Immature natural killer cell (primary cell): ENCODE measurements around the gene BRD1. TPM values are rescaled to one million over a fixed set of nuclear protein-coding genes. Genes with fewer than 3 reads are reported as not detected.

Experiments
- DNase-seq, 3 donors: peaks; one replicate each; pipeline ENCODE4 v3.0.0; 2022; ENCODE audit warnings: mixed read lengths in 1 of 3
- H3K27ac Mint-ChIP-seq, 6 donors: one replicate each; pipeline ENCODE4 v1.8.0; 2020; ENCODE audit warnings: mixed read lengths in 6 of 6, mild to moderate bottlenecking in 5 of 6, inconsistent platforms in 4 of 6, moderate library complexity in 3 of 6
- H3K27me3 Mint-ChIP-seq, 3 donors: one replicate each; pipeline ENCODE4 v1.8.0; 2020 to 2021; ENCODE audit warnings: low read depth in 3 of 3, mild to moderate bottlenecking in 3 of 3, mixed read lengths in 3 of 3, moderate library complexity in 3 of 3, inconsistent platforms in 1 of 3
- H3K36me3 Mint-ChIP-seq, 3 donors: one replicate each; pipeline ENCODE4 v1.8.0; 2020; ENCODE audit warnings: mixed read lengths in 3 of 3, inconsistent platforms in 2 of 3, mild to moderate bottlenecking in 2 of 3
- H3K4me1 Mint-ChIP-seq, 2 donors: one replicate each; pipeline ENCODE4 v1.8.0; 2020; ENCODE audit warnings: inconsistent platforms in 2 of 2, mild to moderate bottlenecking in 2 of 2, mixed read lengths in 2 of 2, moderate library complexity in 1 of 2
- H3K4me3 Mint-ChIP-seq, 5 donors: one replicate each; pipeline ENCODE4 v1.8.0; 2020; ENCODE audit warnings: mild to moderate bottlenecking in 5 of 5, mixed read lengths in 5 of 5, inconsistent platforms in 3 of 5, moderate library complexity in 3 of 5
- H3K9me3 Mint-ChIP-seq, 6 donors: one replicate each; pipeline ENCODE4 v1.8.0; 2020; ENCODE audit warnings: mild to moderate bottlenecking in 6 of 6, mixed read lengths in 6 of 6, inconsistent platforms in 4 of 6, moderate library complexity in 3 of 6
- polyA plus RNA-seq, 3 donors: library from polyadenylated mRNA; unstranded; fragments of 300-500 nt; fragmentation: Illumina TruSeq; gene quantifications; one replicate each; pipeline ENCODE4 v1.2.3, GENCODE V29; 2021

BRD1 gene
- polyA plus RNA-seq, 3 donors from 2014 or later, result 1.5 to 4.5 (median 2.1) TPM

DNA sequence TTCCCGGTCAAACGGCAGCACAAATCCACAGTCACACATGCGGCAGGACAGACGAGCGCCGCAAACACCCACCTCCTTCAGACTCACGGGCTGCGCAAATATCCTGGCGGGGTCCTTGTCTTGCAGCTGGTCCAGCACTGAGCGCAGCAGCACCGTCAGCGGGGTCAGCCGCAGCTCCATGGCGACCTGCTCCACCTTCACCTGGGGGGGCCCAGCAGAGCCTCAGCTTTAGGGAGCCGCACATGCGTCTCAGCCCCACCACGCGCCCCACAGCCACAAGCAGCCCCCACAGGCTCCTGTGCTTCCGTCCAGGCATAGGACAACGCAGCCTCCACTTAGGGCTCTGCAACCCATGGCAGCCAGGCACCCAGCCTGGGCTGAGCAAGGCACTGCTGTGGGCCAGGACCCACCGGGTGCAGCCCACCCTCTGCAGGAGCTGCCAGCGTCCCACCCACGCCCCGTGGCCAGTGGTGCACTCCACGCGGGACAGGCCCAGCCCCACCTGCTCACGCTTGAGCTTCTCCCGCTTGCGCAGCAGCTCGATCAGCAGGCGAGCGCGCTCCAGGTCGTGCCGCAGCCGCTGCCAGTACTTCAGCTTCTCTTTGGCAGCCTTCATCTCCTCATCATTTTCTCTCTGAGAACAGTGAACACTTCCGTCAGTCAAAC lies 29.1 kb downstream of the BRD1 start:
- Mint-ChIP-seq H3K27me3 (peaks cover 7 to 27% (median 19%) of the 10 kb centered on the region in 3 donors), H3K27ac (peak overlapping the region in 3 of 6 donors; percentile 45 to 61 (median 57)), H3K36me3 (peaks cover 7 to 27% (median 17%) of the 10 kb centered on the region in 3 donors), H3K9me3 (no peaks in the 10 kb centered on the region), H3K4me1 (peaks cover 19 to 34% of the 10 kb centered on the region in 2 donors), H3K4me3 (no peak overlapping the region)
- DNase-seq, result no peak

DNA sequence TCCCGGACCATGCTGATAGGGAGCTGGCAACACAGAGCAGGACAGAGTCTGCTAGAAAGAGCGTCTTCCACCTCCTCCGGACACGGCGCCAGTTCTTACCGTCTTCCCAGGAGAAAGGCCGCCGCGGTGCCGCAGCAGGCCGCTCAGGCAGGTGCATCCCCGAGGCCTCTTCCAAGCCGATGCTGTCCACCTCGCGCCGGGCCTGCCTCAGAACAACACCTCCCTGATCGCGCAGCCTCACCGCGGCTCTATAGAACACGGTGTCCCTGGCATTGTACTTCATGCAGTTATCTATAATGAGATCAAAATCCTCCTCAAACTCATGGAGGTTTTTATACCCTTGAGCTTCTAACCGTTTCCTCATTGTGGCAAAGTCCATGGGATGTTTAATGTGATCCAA lies 30.0 kb downstream of the BRD1 start:
- peaks cover 10 to 36% (median 26%) of the 10 kb centered on the region in 3 donors for H3K36me3 Mint-ChIP-seq
- H3K27me3 Mint-ChIP-seq, result peaks cover 4 to 24% (median 14%) of the 10 kb centered on the region in 3 donors
- peaks cover 10 to 34% of the 10 kb centered on the region in 2 donors for H3K4me1 Mint-ChIP-seq
- no peak for DNase-seq
- H3K9me3 Mint-ChIP-seq, result no peaks in the 10 kb centered on the region
- no peak overlapping the region for H3K4me3 Mint-ChIP-seq
- H3K27ac Mint-ChIP-seq, result no peak overlapping the region

DNA sequence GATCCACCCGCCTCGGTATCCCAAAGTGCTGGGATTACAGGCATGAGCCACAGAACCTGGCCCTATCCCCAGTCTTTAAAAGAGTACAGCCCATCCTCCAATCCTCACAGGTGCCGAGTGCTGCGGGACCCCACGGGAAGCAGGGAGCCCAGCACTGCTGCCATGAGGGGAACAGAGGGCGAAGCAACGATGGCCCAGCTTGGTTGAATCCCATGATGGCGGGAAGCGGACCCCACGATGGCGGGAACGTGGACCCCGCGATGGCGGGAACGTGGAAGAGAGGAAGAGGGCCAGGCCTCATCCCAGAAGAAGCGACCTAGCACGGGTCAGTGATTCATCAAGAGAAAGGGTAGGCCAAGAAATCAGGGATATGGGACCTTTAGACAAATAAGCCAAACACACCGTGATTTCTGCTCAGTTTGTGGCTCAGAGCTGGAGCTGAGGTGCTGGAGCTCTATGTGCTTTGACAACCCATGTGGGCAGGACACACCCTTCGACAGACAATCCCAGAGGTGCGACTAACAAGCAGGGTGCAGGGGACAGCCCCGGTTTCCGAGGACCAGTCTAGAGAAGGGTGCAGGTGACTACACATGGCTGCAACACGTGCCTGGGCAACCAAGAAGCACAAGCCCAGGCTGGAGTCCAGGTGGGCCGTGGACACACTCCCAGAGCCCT lies 30.9 kb downstream of the BRD1 start:
- peaks cover 13 to 39% (median 29%) of the 10 kb centered on the region in 3 donors for H3K36me3 Mint-ChIP-seq
- peaks cover 7 to 22% (median 19%) of the 10 kb centered on the region in 3 donors for H3K27me3 Mint-ChIP-seq
- H3K4me1 Mint-ChIP-seq, result peaks cover 8 to 34% of the 10 kb centered on the region in 2 donors
- peak overlapping the region in 1 of 6 donors; percentile 79 for H3K27ac Mint-ChIP-seq
- H3K4me3 Mint-ChIP-seq, result no peak overlapping the region
- H3K9me3 Mint-ChIP-seq, result no peaks in the 10 kb centered on the region
- no peak for DNase-seq

DNA sequence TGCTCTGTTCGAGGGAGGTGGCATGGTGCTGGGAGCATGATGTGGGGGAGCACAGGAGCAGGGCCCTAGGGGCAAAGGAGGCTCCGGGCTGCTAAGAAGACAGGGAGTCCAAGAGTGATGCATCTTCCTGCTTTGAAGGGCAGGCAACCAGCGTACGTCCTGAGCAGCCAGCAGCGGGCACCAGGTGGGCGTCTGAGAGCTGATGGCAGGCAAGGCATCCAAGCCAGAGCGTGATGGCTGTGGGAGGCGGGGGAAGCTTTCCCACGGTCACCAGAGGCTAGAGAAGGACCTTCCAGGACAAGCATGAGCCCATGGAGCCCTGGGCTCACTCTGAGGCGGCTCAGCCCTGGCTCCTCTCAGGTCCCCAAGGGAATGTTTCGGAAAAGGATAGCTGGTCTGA lies 32.2 kb downstream of the BRD1 start:
- H3K27me3 Mint-ChIP-seq, result peaks cover 12 to 21% (median 15%) of the 10 kb centered on the region in 3 donors
- no peak for DNase-seq
- H3K9me3 Mint-ChIP-seq, result no peaks in the 10 kb centered on the region
- peaks cover 13 to 44% (median 29%) of the 10 kb centered on the region in 3 donors for H3K36me3 Mint-ChIP-seq
- H3K4me1 Mint-ChIP-seq, result peaks cover 9 to 38% of the 10 kb centered on the region in 2 donors
- H3K4me3 Mint-ChIP-seq, result no peak overlapping the region
- no peak overlapping the region for H3K27ac Mint-ChIP-seq

DNA sequence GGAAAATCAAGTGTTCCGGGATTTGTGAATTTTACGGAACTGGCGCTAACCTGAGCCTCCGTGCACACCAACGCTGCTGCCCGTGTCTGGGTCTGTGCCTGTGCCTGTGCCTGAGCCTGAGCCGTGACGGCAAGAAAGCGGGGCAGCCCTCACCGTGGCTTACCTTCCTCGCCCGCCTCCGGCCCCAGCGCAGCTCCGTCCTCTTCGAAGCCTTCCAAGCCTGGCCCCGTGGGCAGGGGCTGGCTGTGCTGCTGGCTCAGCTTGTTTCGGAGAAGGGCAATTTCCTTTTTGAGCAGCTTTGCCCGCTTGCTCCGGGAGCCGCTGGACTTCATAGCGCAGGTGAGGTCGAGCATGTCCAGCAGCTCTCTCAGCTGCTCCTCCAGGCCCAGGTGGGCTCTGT lies 33.8 kb downstream of the BRD1 start:
- Mint-ChIP-seq H3K27me3 (peaks cover 11 to 23% (median 13%) of the 10 kb centered on the region in 3 donors), H3K4me3 (no peak overlapping the region), H3K9me3 (no peaks in the 10 kb centered on the region), H3K4me1 (peaks cover 23 to 50% of the 10 kb centered on the region in 2 donors), H3K27ac (no peak overlapping the region), H3K36me3 (peaks cover 13 to 42% (median 29%) of the 10 kb centered on the region in 3 donors)
- DNase-seq, result no peak

DNA sequence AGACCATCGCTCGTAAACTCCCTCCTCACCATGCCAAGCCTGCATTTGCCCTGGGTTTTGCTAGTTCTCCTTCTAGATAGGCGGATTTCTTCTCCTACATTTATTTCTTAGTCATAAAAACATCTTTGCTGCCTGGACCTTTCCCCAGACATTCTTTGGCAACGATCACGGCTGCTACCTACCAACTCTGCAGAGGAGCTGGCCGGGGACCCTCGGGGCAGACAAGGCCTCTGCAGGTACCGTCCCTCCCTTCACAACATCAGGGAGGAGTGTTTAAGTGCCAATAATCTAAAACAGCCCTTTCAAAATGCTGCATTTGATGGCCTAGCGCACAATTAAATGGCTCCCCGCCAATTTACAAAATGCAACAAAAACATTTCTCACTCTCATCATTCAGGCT lies 34.4 kb downstream of the BRD1 start:
- H3K27me3 Mint-ChIP-seq, result peaks cover 11 to 21% (median 13%) of the 10 kb centered on the region in 3 donors
- peak overlapping the region in 1 of 6 donors; percentile 3 for H3K27ac Mint-ChIP-seq
- peaks cover 13 to 41% (median 29%) of the 10 kb centered on the region in 3 donors for H3K36me3 Mint-ChIP-seq
- no peak overlapping the region for H3K4me3 Mint-ChIP-seq
- no peaks in the 10 kb centered on the region for H3K9me3 Mint-ChIP-seq
- H3K4me1 Mint-ChIP-seq, result peaks cover 29 to 56% of the 10 kb centered on the region in 2 donors
- no peak for DNase-seq

DNA sequence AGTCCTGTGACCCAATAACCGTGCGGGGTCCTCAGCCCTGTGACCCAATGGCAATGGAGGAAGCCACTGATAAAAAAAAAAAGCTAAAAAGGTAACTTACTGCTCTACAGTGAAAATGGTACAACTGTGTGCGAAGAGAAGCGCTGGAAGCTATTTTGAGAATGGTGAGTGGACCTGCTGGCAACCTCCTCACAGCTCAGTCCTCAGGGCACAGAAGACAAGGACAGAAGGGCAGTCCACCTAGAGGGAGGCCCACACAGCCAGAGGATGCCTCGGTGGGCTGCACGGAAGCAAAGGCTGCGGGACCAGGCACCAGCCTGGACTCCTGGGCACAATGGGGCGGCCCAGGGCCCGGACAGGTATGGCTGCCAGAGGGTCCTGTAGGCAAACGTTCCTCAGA lies 35.6 kb downstream of the BRD1 start:
- Mint-ChIP-seq H3K4me1 (peaks cover 36 to 66% of the 10 kb centered on the region in 2 donors), H3K27ac (peak overlapping the region in 1 of 6 donors; percentile 9), H3K27me3 (peaks cover 11 to 20% (median 13%) of the 10 kb centered on the region in 3 donors), H3K4me3 (no peak overlapping the region), H3K9me3 (no peaks in the 10 kb centered on the region), H3K36me3 (peaks cover 10 to 37% (median 22%) of the 10 kb centered on the region in 3 donors)
- DNase-seq, result no peak

DNA sequence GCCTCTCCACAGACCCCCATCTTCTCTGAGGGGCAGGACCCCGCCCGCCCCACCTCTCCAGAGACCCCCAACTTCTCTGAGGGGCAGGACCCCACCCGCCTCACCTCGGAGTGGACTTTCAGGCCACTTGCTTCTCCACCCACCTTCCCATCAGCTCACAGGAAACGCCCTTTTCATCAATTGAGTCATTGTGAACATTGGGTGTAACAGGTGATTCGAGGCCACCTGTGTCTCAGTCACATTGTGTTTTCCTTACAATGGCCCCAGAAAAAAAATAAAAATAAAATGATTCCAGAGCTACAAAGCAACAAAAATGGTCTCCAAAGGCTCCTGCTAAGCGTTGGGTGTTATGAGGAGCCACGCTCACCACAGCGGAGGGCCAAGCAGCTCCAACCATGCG lies 36.0 kb downstream of the BRD1 start:
- H3K36me3 Mint-ChIP-seq, result peaks cover 10 to 33% (median 22%) of the 10 kb centered on the region in 3 donors
- no peak overlapping the region for H3K4me3 Mint-ChIP-seq
- peaks cover 36 to 67% of the 10 kb centered on the region in 2 donors for H3K4me1 Mint-ChIP-seq

DNA sequence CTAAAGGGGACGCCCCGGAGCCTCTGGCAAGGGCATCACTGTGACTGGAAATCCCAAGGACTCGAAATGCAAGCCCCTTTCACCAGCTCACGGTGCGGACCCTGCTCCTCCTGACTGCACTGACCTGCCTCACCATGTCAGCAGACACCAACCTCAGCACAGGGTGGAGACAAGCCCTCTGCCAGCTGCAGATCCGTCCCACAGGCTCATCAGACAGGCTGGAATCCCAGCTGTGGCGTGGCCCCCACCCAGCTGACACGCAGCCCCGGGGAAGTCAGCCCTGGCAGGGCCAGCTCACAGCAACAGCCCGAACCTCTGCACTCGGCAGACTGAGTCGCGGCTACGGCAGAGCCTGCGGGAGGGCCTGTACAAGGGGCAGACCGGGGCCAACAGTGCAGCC lies 36.8 kb downstream of the BRD1 start:
- H3K27ac Mint-ChIP-seq, result peak overlapping the region in 2 of 6 donors; percentile 67 to 81
- no peaks in the 10 kb centered on the region for H3K9me3 Mint-ChIP-seq
- DNase-seq, result no peak
- H3K36me3 Mint-ChIP-seq, result peaks cover 10 to 30% (median 22%) of the 10 kb centered on the region in 3 donors
- peak overlapping the region in 1 of 5 donors; percentile 65 for H3K4me3 Mint-ChIP-seq
- peaks cover 40 to 75% of the 10 kb centered on the region in 2 donors for H3K4me1 Mint-ChIP-seq
- H3K27me3 Mint-ChIP-seq, result peaks cover 11 to 15% (median 15%) of the 10 kb centered on the region in 3 donors

More for the DNA sequence above, 36.0 kb downstream of the BRD1 start:
- Mint-ChIP-seq H3K27ac (peak overlapping the region in 3 of 6 donors; percentile 9 to 41 (median 39)), H3K9me3 (no peaks in the 10 kb centered on the region), H3K27me3 (peaks cover 11 to 20% (median 13%) of the 10 kb centered on the region in 3 donors)
- DNase-seq, result no peak

DNA sequence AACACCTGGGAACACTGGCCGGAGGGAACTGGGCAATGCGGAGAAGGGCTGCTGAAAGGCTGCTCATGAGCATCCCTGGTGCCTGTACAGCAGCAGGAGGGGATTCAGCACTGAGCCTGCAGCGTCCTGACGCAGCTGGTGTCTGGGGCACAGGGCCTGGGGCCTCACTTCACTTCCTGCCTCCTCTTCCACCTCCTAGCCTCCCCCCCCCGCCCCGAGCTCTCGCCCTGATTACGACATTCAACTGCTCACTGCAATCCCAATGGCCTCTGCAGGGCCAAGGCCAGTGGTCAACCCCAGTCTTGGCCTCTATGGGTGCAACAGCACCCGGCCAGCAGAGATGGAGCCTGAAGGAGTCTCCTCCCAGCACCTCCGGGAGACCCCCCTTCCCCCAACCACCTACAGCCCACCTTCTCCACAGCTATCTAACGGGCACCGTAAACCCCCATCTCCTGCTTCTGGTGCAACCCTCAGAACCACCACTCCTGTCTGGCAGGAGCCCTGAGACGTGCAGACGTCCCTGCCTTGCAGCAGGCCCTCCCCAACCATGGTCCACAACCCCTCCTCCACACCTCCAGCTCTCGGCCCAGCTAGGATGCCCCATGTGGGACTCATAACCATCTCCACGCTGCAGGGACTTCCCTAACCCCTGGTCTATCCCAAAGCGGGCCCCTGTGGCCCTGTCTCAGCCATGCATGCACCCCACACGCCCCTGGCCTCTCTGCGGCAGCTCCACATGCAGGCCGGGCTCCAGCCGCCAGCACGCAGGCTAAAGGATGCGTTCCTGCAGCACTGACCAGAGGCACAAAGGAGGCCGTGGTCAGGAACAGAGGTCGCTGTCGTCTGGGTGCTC lies 38.2 kb downstream of the BRD1 start:
- Mint-ChIP-seq H3K27me3 (peaks cover 9 to 16% (median 11%) of the 10 kb centered on the region in 3 donors), H3K36me3 (peaks cover 10 to 23% (median 13%) of the 10 kb centered on the region in 3 donors), H3K4me1 (peaks cover 47 to 78% of the 10 kb centered on the region in 2 donors), H3K4me3 (peak overlapping the region; percentile 45 to 73 (median 56)), H3K9me3 (no peaks in the 10 kb centered on the region), H3K27ac (peak overlapping the region; percentile 58 to 85 (median 66))
- peak in 2 of 3 donors; percentile 33 to 37 for DNase-seq

DNA sequence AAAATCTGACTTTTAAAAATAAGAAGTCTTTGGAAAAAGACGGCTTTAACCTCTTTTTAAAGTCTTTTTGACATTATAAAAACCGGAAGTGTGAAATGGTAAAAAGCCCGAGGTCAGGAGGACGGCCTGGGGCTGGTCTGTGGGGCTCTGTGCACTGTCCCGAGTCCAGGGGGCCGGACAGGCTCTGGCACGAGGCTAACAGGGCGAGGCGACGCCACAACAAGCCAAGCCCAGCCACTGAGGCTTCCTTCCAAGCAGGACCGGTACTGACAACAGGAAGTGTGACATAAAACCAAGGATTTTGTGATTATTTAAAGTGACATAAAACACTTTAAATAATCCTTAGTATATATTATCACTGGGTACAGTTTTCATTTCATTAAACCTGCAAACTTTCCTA lies 39.2 kb downstream of the BRD1 start:
- Mint-ChIP-seq H3K9me3 (no peaks in the 10 kb centered on the region), H3K4me3 (peak overlapping the region in 3 of 5 donors; percentile 20 to 44 (median 33)), H3K36me3 (peaks cover 10 to 24% (median 11%) of the 10 kb centered on the region in 3 donors), H3K27me3 (peaks cover 4 to 14% (median 11%) of the 10 kb centered on the region in 3 donors), H3K4me1 (peaks cover 51 to 82% of the 10 kb centered on the region in 2 donors), H3K27ac (peak overlapping the region; percentile 60 to 85 (median 68))
- DNase-seq, result no peak

DNA sequence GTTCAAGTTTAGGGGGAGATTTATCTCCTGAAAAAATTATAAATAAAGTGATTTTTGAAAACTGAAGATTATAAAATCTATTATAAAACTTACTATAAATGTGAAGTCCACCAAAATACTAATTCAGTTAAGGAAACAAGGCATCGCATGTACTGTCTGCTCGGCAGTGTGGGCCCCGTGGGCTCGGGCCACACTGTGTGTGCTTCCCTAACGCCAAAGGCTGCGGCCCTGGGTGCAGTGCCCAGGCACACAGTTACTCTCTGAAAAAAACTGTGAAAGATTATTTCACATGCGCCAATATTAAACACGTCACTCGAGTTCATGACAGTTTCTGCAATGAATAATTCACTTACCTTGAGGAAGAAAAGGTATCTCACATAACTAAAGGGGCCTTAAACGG lies 39.8 kb downstream of the BRD1 start:
- peak overlapping the region; percentile 41 to 87 (median 80) for H3K27ac Mint-ChIP-seq

More for the DNA sequence above, 39.8 kb downstream of the BRD1 start:
- Mint-ChIP-seq H3K27me3 (peaks cover 4 to 12% (median 11%) of the 10 kb centered on the region in 3 donors), H3K4me3 (peak overlapping the region in 4 of 5 donors; percentile 19 to 61 (median 34)), H3K4me1 (peaks cover 55 to 77% of the 10 kb centered on the region in 2 donors), H3K36me3 (peaks cover 4 to 18% (median 8%) of the 10 kb centered on the region in 3 donors), H3K9me3 (no peaks in the 10 kb centered on the region)
- DNase-seq, result no peak
